ENCODE results near the gene PPP6R3. TPM values are rescaled to one million over a fixed set of nuclear protein-coding genes. Genes with fewer than 3 reads are reported as not detected.

The PPP6R3 gene
- total and polyA plus RNA-seq, 2 of the 13 experiments (the other 11 are each of a cell fraction or from before 2014, with no cell fraction given) = 41.2 to 83.4 TPM

DNA sequence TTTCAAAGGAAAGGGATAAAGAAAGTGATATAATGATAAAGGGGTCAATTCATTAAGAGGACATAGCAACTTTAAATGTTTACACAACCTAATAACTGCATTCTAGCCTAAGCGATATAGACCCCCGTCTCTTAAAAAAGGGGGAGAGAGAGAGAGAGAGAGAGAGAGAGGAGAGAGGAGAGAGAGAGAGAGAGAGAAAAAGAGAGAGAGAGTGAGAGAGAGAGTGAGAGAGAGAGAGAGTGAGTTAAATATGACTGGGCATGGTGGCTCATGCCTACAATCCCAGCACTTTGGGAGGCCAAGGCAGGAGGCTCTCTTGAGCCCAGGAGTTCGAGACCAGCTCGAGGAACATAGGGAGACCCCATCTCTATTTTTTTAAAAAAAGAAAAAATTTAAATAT, 133.6 kb downstream of the PPP6R3 start:
- no TSS peak for BruUV-seq (replicated peaks)
- H3K79me2 ChIP-seq (ENCODE audit: insufficient read depth, low read length) = no peaks in the 10 kb centered on the region
- FAIRE-seq (no peak), DNase-seq (ENCODE audit: low spot score) (no peak), ATAC-seq (no peak)
- ChIA-PET POLR2A (no interaction called here), CTCF (ENCODE audit: low intra/inter-chr PET ratio, low total read pairs) (no interaction called here)
- no peak overlapping the region for H3K4me3 ChIP-seq (replicated peaks in 1 of 3; ENCODE audit: insufficient read depth in 1 of 3, low read depth in 2 of 3, low read length in 3 of 3)
- no peak overlapping the region for H3K4me2 ChIP-seq (ENCODE audit: low read depth, low read length)
- H3K9me3 ChIP-seq (ENCODE audit: low read length) = no peaks in the 10 kb centered on the region
- H3K4me1 ChIP-seq (ENCODE audit: insufficient read depth, low read length) = no peaks in the 10 kb centered on the region
- H3K27me3 ChIP-seq (ENCODE audit: control insufficient read depth in 1 of 2, insufficient read depth in 2 of 2, low read length in 2 of 2) = no peaks in the 10 kb centered on the region
- no peaks in the 10 kb centered on the region for H4K20me1 ChIP-seq (ENCODE audit: insufficient read depth, low read length)
- no peak overlapping the region for H3K27ac ChIP-seq (ENCODE audit: extremely low read length, insufficient read depth, low read length)
- intact Hi-C loops (cut with micrococcal nuclease; ENCODE audit: unreplicated experiment) = no loop called here
- TF ChIP-seq ZNF639 (CRISPR knock-in tag; conservative IDR thresholded peaks at IDR 0.05) (no peak), ZNF564 (CRISPR knock-in tag; IDR thresholded peaks at IDR 0.05) (no peak), ZNF879 (CRISPR knock-in tag; IDR thresholded peaks at IDR 0.05) (no peak), ZIK1 (CRISPR knock-in tag; IDR thresholded peaks at IDR 0.05; ENCODE audit: borderline replicate concordance, low read depth) (no peak), FOSL1 (CRISPR knock-in tag; IDR thresholded peaks at IDR 0.05; ENCODE audit: borderline replicate concordance) (no peak), ISL2 (CRISPR knock-in tag; IDR thresholded peaks at IDR 0.05) (no peak)
- TF ChIP-seq, protein P1, sequence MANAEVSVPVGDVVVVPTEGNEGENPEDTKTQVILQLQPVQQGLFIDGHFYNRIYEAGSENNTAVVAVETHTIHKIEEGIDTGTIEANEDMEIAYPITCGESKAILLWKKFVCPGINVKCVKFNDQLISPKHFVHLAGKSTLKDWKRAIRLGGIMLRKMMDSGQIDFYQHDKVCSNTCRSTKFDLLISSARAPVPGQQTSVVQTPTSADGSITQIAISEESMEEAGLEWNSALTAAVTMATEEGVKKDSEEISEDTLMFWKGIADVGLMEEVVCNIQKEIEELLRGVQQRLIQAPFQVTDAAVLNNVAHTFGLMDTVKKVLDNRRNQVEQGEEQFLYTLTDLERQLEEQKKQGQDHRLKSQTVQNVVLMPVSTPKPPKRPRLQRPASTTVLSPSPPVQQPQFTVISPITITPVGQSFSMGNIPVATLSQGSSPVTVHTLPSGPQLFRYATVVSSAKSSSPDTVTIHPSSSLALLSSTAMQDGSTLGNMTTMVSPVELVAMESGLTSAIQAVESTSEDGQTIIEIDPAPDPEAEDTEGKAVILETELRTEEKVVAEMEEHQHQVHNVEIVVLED (CRISPR knock-in tag; IDR thresholded peaks at IDR 0.05; ENCODE audit: borderline replicate concordance) = no peak
- peaks cover 30 to 77% of the 10 kb centered on the region in 2 experiments for H3K36me3 ChIP-seq (replicated peaks in 1 of 2; ENCODE audit: control insufficient read depth in 1 of 2, insufficient read depth in 2 of 2, low read length in 2 of 2)
- no peak overlapping the region for H2AFZ ChIP-seq (ENCODE audit: low read length)
- H3K9ac ChIP-seq (ENCODE audit: insufficient read depth, low read depth, low read length) = no peak overlapping the region
- WGBS (ENCODE audit: low lambda C conversion rate) = 98% methylated on average over 4 of the region's 4 CpGs
- in situ Hi-C loops (cut with HindIII; ENCODE audit: extremely low pct_ligation_motif_present, low pct_unique_long_range_greater_than_20kb) = no loop called here
